Measurements from ENCODE around the gene C2orf69.

C2orf69 gene

GRCh38 chr2:199946836-199947235, 35.7 kb downstream of the C2orf69 start:
- peaks cover 26% of the 10 kb centered on the region for H3K36me3 ChIP-seq (replicated peaks)
- no peak for DNase-seq
- in situ Hi-C loops (cut with HindIII; ENCODE audit: low pct_ligation_motif_present, low sequenced_read_pairs) = no loop called here

GRCh38 chr2:199950396-199950795, 39.3 kb downstream of the C2orf69 start:
- in situ Hi-C loops (cut with HindIII; ENCODE audit: low pct_ligation_motif_present, low sequenced_read_pairs) = no loop called here
- Histone ChIP-seq H3K27ac (no peak overlapping the region), H3K27me3 (replicated peaks) (no peaks in the 10 kb centered on the region), H3K4me3 (ENCODE audit: low read depth, low read length) (no peak overlapping the region), H3K36me3 (replicated peaks) (peaks cover 16% of the 10 kb centered on the region)
- DNase-seq = no peak
- TF ChIP-seq CTCF (IDR thresholded peaks at IDR 0.05; ENCODE audit: low read depth, low read length, missing control alignments) = no peak

More at GRCh38 chr2:199946836-199947235, 35.7 kb downstream of the C2orf69 start:
- no peak for TF ChIP-seq CTCF (IDR thresholded peaks at IDR 0.05; ENCODE audit: low read depth, low read length, missing control alignments)
- H3K27me3 ChIP-seq (replicated peaks) = no peaks in the 10 kb centered on the region
- no peak overlapping the region for H3K27ac ChIP-seq
- no peak overlapping the region for H3K4me3 ChIP-seq (ENCODE audit: low read depth, low read length)

GRCh38 chr2:199951023-199951422, 39.9 kb downstream of the C2orf69 start:
- DNase-seq = no peak
- Histone ChIP-seq H3K36me3 (replicated peaks) (peaks cover 11% of the 10 kb centered on the region), H3K4me3 (ENCODE audit: low read depth, low read length) (no peak overlapping the region), H3K27me3 (replicated peaks) (no peaks in the 10 kb centered on the region), H3K27ac (no peak overlapping the region)
- TF ChIP-seq CTCF (IDR thresholded peaks at IDR 0.05; ENCODE audit: low read depth, low read length, missing control alignments) = no peak
- in situ Hi-C loops (cut with HindIII; ENCODE audit: low pct_ligation_motif_present, low sequenced_read_pairs) = no loop called here

GRCh38 chr2:199955007-199955338, 43.9 kb downstream of the C2orf69 start:
- Histone ChIP-seq H3K27me3 (replicated peaks) (no peaks in the 10 kb centered on the region), H3K36me3 (replicated peaks) (peaks cover 8% of the 10 kb centered on the region), H3K27ac (peak overlapping the region; percentile 91), H3K4me3 (ENCODE audit: low read depth, low read length) (peak overlapping the region; percentile 94)
- no peak for TF ChIP-seq CTCF (IDR thresholded peaks at IDR 0.05; ENCODE audit: low read depth, low read length, missing control alignments)
- in situ Hi-C loops (cut with HindIII; ENCODE audit: low pct_ligation_motif_present, low sequenced_read_pairs) = no loop called here
- no peak for DNase-seq

- peak; percentile 74 for DNase-seq
- peaks cover 10% of the 10 kb centered on the region for H3K36me3 ChIP-seq (replicated peaks)
- peak; percentile 48 for TF ChIP-seq CTCF (IDR thresholded peaks at IDR 0.05; ENCODE audit: low read depth, low read length, missing control alignments)
- in situ Hi-C loops (cut with HindIII; ENCODE audit: low pct_ligation_motif_present, low sequenced_read_pairs) = no loop called here
- H3K27me3 ChIP-seq (replicated peaks) = no peaks in the 10 kb centered on the region
- peak within 1 kb of the TSS; percentile 91 for H3K27ac ChIP-seq
- peak within 1 kb of the TSS; percentile 94 for H3K4me3 ChIP-seq (ENCODE audit: low read depth, low read length)
Measured at GRCh38 chr2:199955339-199956061, 44.4 kb downstream of the C2orf69 start, which contains the start of the genes MAIP1 and TYW5. Gene MAIP1 (plus strand): TSS chr2:199955582. CDS start chr2:199955799, 217 bp downstream. Gene TYW5 (minus strand): TSS chr2:199955491. CDS start chr2:199955470, 21 bp downstream.

- no peak for TF ChIP-seq CTCF (IDR thresholded peaks at IDR 0.05; ENCODE audit: low read depth, low read length, missing control alignments)
- DNase-seq = no peak
- Histone ChIP-seq H3K4me3 (ENCODE audit: low read depth, low read length) (peak overlapping the region; percentile 94), H3K27ac (peak overlapping the region; percentile 91), H3K36me3 (replicated peaks) (peaks cover 14% of the 10 kb centered on the region), H3K27me3 (replicated peaks) (no peaks in the 10 kb centered on the region)
- in situ Hi-C loops (cut with HindIII; ENCODE audit: low pct_ligation_motif_present, low sequenced_read_pairs) = no loop called here
Measured at GRCh38 chr2:199956062-199956380, 44.9 kb downstream of the C2orf69 start.
